H9 (cell line): ENCODE data around the gene CCDC186. TPM values are rescaled to one million over a fixed set of nuclear protein-coding genes. Genes with fewer than 3 reads are reported as not detected.

Source experiments
- DNase-seq: peaks from one replicate; pipeline ENCODE4 v3.0.0-alpha.2; 2017
- H2AFZ ChIP-seq: one replicate; pipeline ENCODE4 v1.6.1; 2013; ENCODE audit warnings: mild to moderate bottlenecking, low read length, control low read depth, moderate library complexity
- H2AK5ac ChIP-seq: 2 replicates; pipeline ENCODE4 v1.6.1; 2013; ENCODE audit warnings: low read length, control low read depth, mixed read lengths; ENCODE audit not compliant: insufficient read length
- H2BK120ac ChIP-seq: one replicate; pipeline ENCODE4 v1.6.1; 2013; ENCODE audit warnings: low read depth, mild to moderate bottlenecking, low read length, control low read depth, inconsistent platforms; ENCODE audit not compliant: poor library complexity, severe bottlenecking
- H2BK12ac ChIP-seq: 2 replicates; pipeline ENCODE4 v1.6.1; 2013; ENCODE audit warnings: low read length, control low read depth, mixed read lengths, low read depth; ENCODE audit not compliant: insufficient read length
- H2BK15ac ChIP-seq: 2 replicates; pipeline ENCODE4 v1.6.1; 2013; ENCODE audit warnings: low read depth, low read length, control low read depth
- H2BK20ac ChIP-seq: one replicate; pipeline ENCODE4 v1.6.1; 2013; ENCODE audit warnings: low read depth, mild to moderate bottlenecking, low read length, control low read depth, inconsistent platforms; ENCODE audit not compliant: poor library complexity, severe bottlenecking
- H2BK5ac ChIP-seq: 2 replicates; pipeline ENCODE4 v1.6.1; 2013; ENCODE audit warnings: low read length, control low read depth, mixed read lengths; ENCODE audit not compliant: insufficient read length
- H3K14ac ChIP-seq: 2 replicates; pipeline ENCODE4 v1.6.1; 2013; ENCODE audit warnings: low read length, control low read depth; ENCODE audit not compliant: insufficient read depth
- H3K18ac ChIP-seq: 2 replicates; pipeline ENCODE4 v1.6.1; 2013; ENCODE audit warnings: low read depth, mild to moderate bottlenecking, mixed read lengths, low read length, control low read depth; ENCODE audit not compliant: insufficient read length
- H3K23ac ChIP-seq: 2 replicates; pipeline ENCODE4 v1.6.1; 2013; ENCODE audit warnings: low read length, control low read depth, mixed read lengths, low read depth; ENCODE audit not compliant: insufficient read length
- H3K23me2 ChIP-seq: 2 replicates; pipeline ENCODE4 v1.6.1; 2013; ENCODE audit warnings: low read depth, mild to moderate bottlenecking, mixed read lengths, low read length, control low read depth; ENCODE audit not compliant: insufficient read length, poor library complexity, severe bottlenecking
- H3K27ac ChIP-seq: 2 replicates; pipeline ENCODE4 v1.5.1; 2013; ENCODE audit warnings: low read length, control low read depth, mixed read lengths, low read depth; ENCODE audit not compliant: insufficient read length
- H3K27me3 ChIP-seq: 2 replicates; pipeline ENCODE4 v1.6.1; 2013; ENCODE audit warnings: low read length, control low read depth, inconsistent platforms; ENCODE audit not compliant: insufficient read depth
- H3K4ac ChIP-seq: 2 replicates; pipeline ENCODE4 v1.6.1; 2013; ENCODE audit warnings: low read depth, mild to moderate bottlenecking, control low read depth, inconsistent platforms, low read length, moderate library complexity
- H3K4me1 ChIP-seq: 2 replicates; pipeline ENCODE4 v1.6.1; 2013; ENCODE audit warnings: low read length, control low read depth, inconsistent platforms; ENCODE audit not compliant: insufficient read depth
- H3K4me2 ChIP-seq: 2 replicates; pipeline ENCODE4 v1.6.1; 2013; ENCODE audit warnings: low read length, control low read depth, mixed read lengths; ENCODE audit not compliant: insufficient read length, insufficient read depth
- H3K56ac ChIP-seq: 2 replicates; pipeline ENCODE4 v1.6.1; 2013; ENCODE audit warnings: low read depth, mild to moderate bottlenecking, mixed read lengths, low read length, control low read depth; ENCODE audit not compliant: insufficient read length
- H3K79me1 ChIP-seq: 2 replicates; pipeline ENCODE4 v1.6.1; 2013; ENCODE audit warnings: low read depth, mild to moderate bottlenecking, moderate library complexity, low read length, control low read depth, inconsistent platforms; ENCODE audit not compliant: insufficient read depth, poor library complexity, severe bottlenecking
- H3K79me2 ChIP-seq: 2 replicates; pipeline ENCODE4 v1.6.1; 2013; ENCODE audit warnings: low read length, control low read depth, inconsistent platforms; ENCODE audit not compliant: insufficient read depth
- H3K9ac ChIP-seq: 2 replicates; pipeline ENCODE4 v1.6.1; 2013; ENCODE audit warnings: low read length, control low read depth, mixed read lengths; ENCODE audit not compliant: insufficient read length; ENCODE audit errors: extremely low read depth
- H3K9me3 ChIP-seq: one replicate; pipeline ENCODE4 v1.6.1; 2013; ENCODE audit warnings: low read depth, low read length, inconsistent platforms; ENCODE audit not compliant: control insufficient read depth
- H3T11ph ChIP-seq: one replicate; pipeline ENCODE4 v1.6.1; 2013; ENCODE audit warnings: mild to moderate bottlenecking, low read length, control low read depth, inconsistent platforms
- H4K20me1 ChIP-seq: one replicate; pipeline ENCODE4 v1.6.1; 2013; ENCODE audit not compliant: control insufficient read depth, insufficient read length, insufficient read depth
- H4K5ac ChIP-seq: 2 replicates; pipeline ENCODE4 v1.6.1; 2013; ENCODE audit warnings: low read depth, mild to moderate bottlenecking, mixed read lengths, low read length, control low read depth; ENCODE audit not compliant: insufficient read length
- H4K8ac ChIP-seq: replicated peaks from 2 replicates; pipeline ENCODE4 v1.6.1; 2013; ENCODE audit warnings: low read length, control low read depth, mixed read lengths, low read depth; ENCODE audit not compliant: insufficient read length
- H4K91ac ChIP-seq: 2 replicates; pipeline ENCODE4 v1.6.1; 2013; ENCODE audit warnings: low read depth, mild to moderate bottlenecking, moderate library complexity, mixed read lengths, low read length, control low read depth; ENCODE audit not compliant: insufficient read length
- H3K27ac Mint-ChIP-seq, 3 experiments: 2 replicates in 2 of 3; 3 replicates in 1 of 3; pipeline ENCODE4 v1.8.0; 2020 to 2021; ENCODE audit warnings: mixed read lengths in 3 of 3, mild to moderate bottlenecking in 1 of 3, moderate library complexity in 1 of 3
- H3K27me3 Mint-ChIP-seq: 2 replicates; pipeline ENCODE4 v1.8.0; 2021; ENCODE audit warnings: low read depth, mild to moderate bottlenecking, moderate library complexity, mixed read lengths
- H3K36me3 Mint-ChIP-seq, 3 experiments: 2 replicates in 2 of 3; 3 replicates in 1 of 3; pipeline ENCODE4 v1.8.0; 2020 to 2021; ENCODE audit warnings: low read depth in 3 of 3, mixed read lengths in 3 of 3; ENCODE audit not compliant: insufficient read depth in 1 of 3
- H3K4me1 Mint-ChIP-seq, 2 experiments: 2 replicates each; pipeline ENCODE4 v1.8.0; 2020; ENCODE audit warnings: mixed read lengths in 2 of 2
- H3K4me3 Mint-ChIP-seq, 2 experiments: 2 replicates in 1 of 2; 3 replicates in 1 of 2; pipeline ENCODE4 v1.8.0; 2020 to 2021; ENCODE audit warnings: mild to moderate bottlenecking in 2 of 2, mixed read lengths in 2 of 2, moderate library complexity in 1 of 2
- H3K9me3 Mint-ChIP-seq, 2 experiments: 2 replicates in 1 of 2; 3 replicates in 1 of 2; pipeline ENCODE4 v1.8.0; 2020; ENCODE audit warnings: mild to moderate bottlenecking in 2 of 2, mixed read lengths in 2 of 2, moderate library complexity in 1 of 2
- CTCF ChIP-seq: fragments of 200-600 bp; sonication (generic); conservative IDR thresholded peaks from 3 replicates; pipeline ENCODE4 v1.8.0; 2021; ENCODE audit warnings: antibody characterized with exemption, mild to moderate bottlenecking
- WGBS: extraction: QIAGEN DNeasy Blood & Tissue Kit; methylation state at CpG from one replicate; pipeline ENCODE4 v1.1.7; 2013; ENCODE audit warnings: missing lambda C conversion rate, low lambda C conversion rate, mixed read lengths; ENCODE audit not compliant: insufficient read length; ENCODE audit errors: extremely low coverage; 5-methylcytosine and 5-hydroxymethylcytosine counted together
- total RNA-seq: library from RNA; stranded (reverse); gene quantifications from 2 replicates; pipeline ENCODE4 v1.2.1, GENCODE V29; 2021

The CCDC186 gene
- total RNA-seq, 1 experiment from 2014 or later, result 16.7 TPM

- no peak overlapping the region for H2BK120ac ChIP-seq
- no peaks in the 10 kb centered on the region for H3K9me3 Mint-ChIP-seq
- H3K27me3 Mint-ChIP-seq, result no peaks in the 10 kb centered on the region
- no peak overlapping the region for H3K9ac ChIP-seq
- no peak overlapping the region for H4K8ac ChIP-seq
- no peak overlapping the region for H3K23ac ChIP-seq
- WGBS, result no CpG with 5 or more reads among the region's 3 CpGs
- H3K4me1 Mint-ChIP-seq, result no peaks in the 10 kb centered on the region
- H3K4ac ChIP-seq, result no peak overlapping the region
- H3K27ac Mint-ChIP-seq, result no peak overlapping the region
- H2BK12ac ChIP-seq, result no peak overlapping the region
- DNase-seq, result no peak
- H3K23me2 ChIP-seq, result no peaks in the 10 kb centered on the region
- no peak overlapping the region for H3K27ac ChIP-seq
- no peak overlapping the region for H3K14ac ChIP-seq
- H3K4me1 ChIP-seq, result no peaks in the 10 kb centered on the region
- no peak overlapping the region for H3K56ac ChIP-seq
- H3K4me3 Mint-ChIP-seq, result no peak overlapping the region
- H2AFZ ChIP-seq, result no peak overlapping the region
- H2AK5ac ChIP-seq, result no peak overlapping the region
- no peaks in the 10 kb centered on the region for H3K79me2 ChIP-seq
- no peak overlapping the region for H4K91ac ChIP-seq
- H4K20me1 ChIP-seq, result no peaks in the 10 kb centered on the region
- H2BK15ac ChIP-seq, result no peak overlapping the region
- no peak overlapping the region for H2BK20ac ChIP-seq
- H3K4me2 ChIP-seq, result no peak overlapping the region
- H2BK5ac ChIP-seq, result no peak overlapping the region
- no peak overlapping the region for H3K18ac ChIP-seq
- no peaks in the 10 kb centered on the region for H3K36me3 Mint-ChIP-seq
- H3T11ph ChIP-seq, result no peak overlapping the region
- no peaks in the 10 kb centered on the region for H3K27me3 ChIP-seq
- H3K9me3 ChIP-seq, result no peaks in the 10 kb centered on the region
- no peak overlapping the region for H4K5ac ChIP-seq
- no peaks in the 10 kb centered on the region for H3K79me1 ChIP-seq
- TF ChIP-seq CTCF, result no peak
These were observed 28.8 kb upstream of the CCDC186 start for GRCh38 chr10:114202812-114203211.
